Glomerular visceral epithelial cell (primary cell): Measurements from ENCODE around the gene FOXB2.
"Not testable (repeated sequence)": the region's sequence is repeated elsewhere in the genome, so short reads cannot be mapped to it uniquely, and the experiment has no call there.

Experiments
- DNase-seq: peaks from one replicate; pipeline ENCODE4 v3.0.0-alpha.2; 2016; ENCODE audit errors: extremely low spot score

Gene FOXB2

GRCh38 chr9:77016526-77017504 is 2.6 kb upstream of the FOXB2 start:
- DNase-seq, result no peak

GRCh38 chr9:77017505-77017894 is 2.0 kb upstream of the FOXB2 start:
- DNase-seq, result no peak

GRCh38 chr9:77018058-77018968 is 1.1 kb upstream of the FOXB2 start:
- no peak for DNase-seq

DNA sequence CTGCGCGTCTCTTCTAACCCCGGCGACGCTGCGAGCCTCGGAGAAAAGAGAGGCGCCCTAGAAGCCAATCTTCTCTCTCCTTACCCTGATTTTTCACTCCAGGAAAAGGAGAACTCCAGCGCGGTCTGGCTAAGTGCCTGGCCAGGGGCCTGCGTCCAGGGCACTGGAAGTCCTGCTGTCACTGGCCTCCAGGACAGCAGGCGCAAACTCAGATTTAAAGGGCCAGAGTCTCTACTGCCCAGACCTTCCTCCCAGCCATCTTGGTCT is 553 bp upstream of the FOXB2 start:
- no peak for DNase-seq

- DNase-seq, result no peak
Observed at GRCh38 chr9:77019926-77020412, 514 bp downstream of the FOXB2 start.

GRCh38 chr9:77020413-77021290 is 1.2 kb downstream of the FOXB2 start:
- no peak for DNase-seq

DNA sequence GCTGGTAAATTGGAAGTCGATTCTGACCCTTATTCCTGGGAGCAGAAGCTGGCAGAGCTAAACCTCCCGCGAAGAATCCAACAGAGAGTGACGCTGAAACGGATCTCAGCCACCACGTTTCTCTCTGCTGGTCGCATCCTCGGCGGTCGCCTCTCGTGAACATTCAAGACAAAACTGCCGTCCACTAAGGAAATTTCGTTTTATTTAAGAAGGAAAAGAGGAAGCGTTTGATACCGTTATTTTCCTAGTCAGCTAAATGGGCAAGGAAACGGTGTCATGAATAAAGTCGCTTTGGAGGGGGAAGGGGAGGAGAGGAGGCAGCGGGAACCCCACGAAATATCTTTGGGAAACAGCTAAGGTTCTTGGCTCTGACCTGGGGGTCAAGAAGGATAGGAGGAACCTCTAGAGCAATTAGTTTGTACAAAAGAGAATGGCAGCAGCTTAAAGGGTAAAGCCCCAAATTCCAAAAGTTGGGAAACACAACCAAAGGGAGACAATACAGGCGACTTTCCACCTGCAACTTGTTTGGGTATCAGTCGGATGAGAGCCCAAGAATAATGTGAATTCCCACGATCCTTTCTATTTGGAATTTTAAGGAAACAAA is 1.9 kb downstream of the FOXB2 start:
- DNase-seq, result no peak

DNA sequence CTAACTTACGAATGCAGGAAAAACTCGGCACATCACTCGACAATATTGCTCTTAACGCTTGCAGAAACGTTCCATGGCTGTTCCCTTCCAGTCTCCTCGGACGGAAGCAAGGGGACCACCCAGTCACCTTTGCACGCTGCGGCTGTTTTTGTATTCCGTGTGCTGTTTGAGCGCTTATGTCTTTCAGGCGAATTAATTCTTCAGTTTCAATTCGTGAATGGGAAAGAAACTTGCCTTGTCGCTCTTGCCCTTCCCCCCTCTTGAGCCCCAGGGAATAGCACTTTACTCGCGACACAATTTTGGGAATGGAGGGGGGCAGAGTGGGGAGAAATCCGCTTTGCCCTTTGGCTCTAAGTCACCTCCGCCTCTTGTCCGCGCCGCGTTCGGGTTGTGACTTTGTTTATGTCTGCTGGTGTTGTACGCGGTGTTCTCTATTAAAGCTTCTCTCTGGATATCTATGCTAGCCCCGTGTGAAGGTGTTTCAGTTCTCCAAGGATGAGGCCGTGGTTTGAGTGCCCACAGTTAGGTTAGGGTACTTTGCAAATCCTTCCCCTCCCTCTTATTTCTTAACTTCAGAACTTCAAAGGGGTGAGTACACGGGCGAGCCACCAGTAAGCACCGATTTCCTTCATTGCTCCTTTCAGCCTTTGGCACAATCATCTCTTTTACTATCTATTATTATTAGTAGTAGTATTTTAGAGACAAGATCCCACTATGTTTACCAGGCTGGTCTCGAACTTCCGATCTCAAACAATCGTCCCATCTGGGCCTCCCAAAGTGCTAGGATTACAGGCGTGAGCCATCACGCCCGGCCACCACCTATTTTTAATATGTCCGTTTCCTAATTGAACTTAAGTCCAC is 2.7 kb downstream of the FOXB2 start:
- DNase-seq, result no peak

GRCh38 chr9:77022783-77023440 is 3.5 kb downstream of the FOXB2 start:
- DNase-seq, result no peak

- DNase-seq, result no peak
Observed at GRCh38 chr9:77023726-77024125, 4.3 kb downstream of the FOXB2 start.

- DNase-seq, result no peak
Observed at GRCh38 chr9:77024776-77025545, 5.5 kb downstream of the FOXB2 start.

- DNase-seq, result no peak
Observed at GRCh38 chr9:77028478-77028877, 9.0 kb downstream of the FOXB2 start.

- DNase-seq, result no peak
Observed at GRCh38 chr9:77030045-77030444, 10.6 kb downstream of the FOXB2 start.

GRCh38 chr9:77038281-77039036 is 19.0 kb downstream of the FOXB2 start:
- no peak for DNase-seq

DNA sequence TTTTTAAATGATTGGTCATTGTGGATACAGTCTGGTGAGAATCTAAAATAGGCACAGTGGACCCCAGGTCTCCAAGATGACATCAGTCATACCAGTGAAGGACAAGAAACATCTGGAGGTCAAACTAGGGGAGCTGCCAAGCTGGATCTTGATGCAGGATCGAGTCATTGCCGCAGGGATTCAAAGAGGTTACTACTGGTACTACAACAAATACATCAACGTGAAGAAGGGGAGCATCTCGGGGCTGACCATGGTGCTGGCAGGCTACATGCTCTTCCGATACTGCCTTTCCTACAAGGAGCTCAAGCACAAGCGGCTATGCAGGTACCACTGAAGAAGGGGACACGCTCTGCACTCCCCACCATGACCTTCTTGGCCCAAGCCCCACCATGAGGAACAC is 20.9 kb downstream of the FOXB2 start:
- DNase-seq, result no peak

GRCh38 chr9:77043743-77044142 is 24.3 kb downstream of the FOXB2 start:
- not testable (repeated sequence) for DNase-seq

DNA sequence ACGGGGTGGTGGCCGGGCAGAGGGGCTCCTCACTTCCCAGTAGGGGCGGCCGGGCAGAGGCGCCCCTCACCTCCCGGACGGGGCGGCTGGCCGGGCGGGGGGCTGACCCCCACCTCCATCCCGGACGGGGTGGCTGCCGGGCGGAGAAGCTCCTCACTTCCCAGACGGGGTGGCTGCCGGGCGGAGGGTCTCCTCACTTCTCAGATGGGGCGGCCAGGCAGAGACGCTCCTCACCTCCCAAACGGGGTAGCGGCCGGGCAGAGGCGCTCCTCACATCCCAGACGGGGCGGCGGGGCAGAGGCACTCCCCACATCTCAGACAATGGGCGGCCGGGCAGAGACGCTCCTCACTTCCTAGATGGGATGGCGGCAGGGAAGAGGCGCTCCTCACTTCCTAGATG is 41.2 kb downstream of the FOXB2 start:
- not testable (repeated sequence) for DNase-seq

GRCh38 chr9:77063645-77064285 is 44.3 kb downstream of the FOXB2 start:
- DNase-seq, result peak; percentile 82
